ENCODE results near the gene POLR3E. TPM values are rescaled to one million over a fixed set of nuclear protein-coding genes. Genes with fewer than 3 reads are reported as not detected.

POLR3E gene
- 72.4 and 79.7 TPM in 2 replicates for total RNA-seq (2014; rRNA removed; shearing (Covaris generic))

DNA sequence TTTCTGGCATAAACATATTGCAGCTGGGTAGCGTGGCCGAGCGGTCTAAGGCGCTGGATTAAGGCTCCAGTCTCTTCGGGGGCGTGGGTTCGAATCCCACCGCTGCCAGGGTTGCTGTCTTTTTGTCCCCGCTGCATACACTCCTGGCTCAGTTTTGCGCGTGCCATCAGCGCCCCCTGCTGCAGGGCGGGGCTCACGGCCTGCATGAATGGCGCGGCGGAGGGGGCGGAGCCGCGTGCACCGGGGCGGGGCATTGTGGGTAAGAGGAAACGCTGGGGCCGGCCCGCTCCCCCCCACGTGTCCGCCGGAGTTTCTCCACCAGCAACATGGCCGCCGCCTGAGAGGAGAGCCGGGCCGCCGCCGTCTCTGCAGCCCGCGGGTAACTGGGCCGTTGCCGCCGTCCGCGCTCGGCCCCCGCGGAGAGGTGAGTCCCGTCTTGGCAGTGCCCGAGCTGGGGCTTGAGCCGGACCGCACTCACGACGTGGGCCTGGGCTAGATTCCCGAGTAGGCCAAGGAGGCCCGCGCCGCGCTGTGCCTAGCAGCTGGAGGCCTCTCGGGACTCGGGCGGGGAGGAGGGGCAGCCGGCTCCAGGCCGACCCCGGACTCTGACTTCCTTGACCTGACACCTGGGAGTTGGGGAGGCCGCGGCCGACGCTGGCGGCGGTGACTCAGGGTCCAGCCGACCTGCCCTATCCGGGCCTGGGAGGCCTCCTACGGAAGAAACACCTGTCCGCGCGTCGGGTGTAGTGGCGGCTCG lies at the start of gene POLR3E:
Gene POLR3E (plus strand): TSS at position 296 of the 757 bp plus-strand sequence. CDS start 5,560 bp downstream, outside the sequence.

GRCh38 chr16:22374311-22375116 lies 77.3 kb downstream of the POLR3E start, which contains the start of gene CDR2:
CDR2 (minus strand) TSS chr16:22374619; CDS start chr16:22374309, 310 bp downstream.

Other genes with a start within 250 kb of the POLR3E start
- 0.04 and 0.37 TPM in 2 replicates for gene VWA3A, start 204.9 kb upstream of the POLR3E start, total RNA-seq (2014; rRNA removed; shearing (Covaris generic))
- not detected in 2 replicates for gene SDR42E2, start 134.9 kb upstream of the POLR3E start, total RNA-seq (2014; rRNA removed; shearing (Covaris generic))
- gene EEF2K, start 91.1 kb upstream of the POLR3E start, total RNA-seq (2014; rRNA removed; shearing (Covaris generic)): 15.0 and 21.2 TPM in 2 replicates
- gene CDR2, start 77.2 kb downstream of the POLR3E start, total RNA-seq (2014; rRNA removed; shearing (Covaris generic)): 17.4 and 21.0 TPM in 2 replicates
- 46.6 and 61.4 TPM in 2 replicates for gene NPIPB5, start 213.5 kb downstream of the POLR3E start, total RNA-seq (2014; rRNA removed; shearing (Covaris generic))

Measured in A375 (cell line).